ENCODE data around the gene SLC35E4. TPM values are rescaled to one million over a fixed set of nuclear protein-coding genes. Genes with fewer than 3 reads are reported as not detected.
"Not testable (repeated sequence)": the region's sequence is repeated elsewhere in the genome, so short reads cannot be mapped to it uniquely, and the experiment has no call there.

Gene SLC35E4
- total RNA-seq, 4 donors from 2014 or later = 4.6 to 14.2 (median 6.2) TPM

DNA sequence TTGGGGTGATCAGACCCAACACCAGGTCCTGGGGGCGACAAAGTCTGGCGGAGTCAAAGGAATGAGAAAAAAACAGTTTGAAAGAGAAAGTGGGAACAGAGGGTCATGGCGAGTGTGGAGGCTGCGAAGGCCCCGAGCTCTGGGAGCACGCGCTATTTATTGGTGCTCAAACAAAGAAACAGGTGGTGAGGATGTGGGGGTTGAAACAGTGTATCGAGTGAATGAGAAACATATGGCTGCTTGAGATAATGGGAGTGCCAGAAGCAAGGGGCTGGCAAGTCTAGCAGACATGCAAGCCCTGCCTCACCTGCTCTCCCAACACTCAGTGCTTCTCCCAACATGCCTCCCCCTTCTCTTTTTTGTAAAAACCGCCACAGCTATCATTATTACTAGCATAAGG lies 39.9 kb downstream of the SLC35E4 start:
- DNase-seq (ENCODE audit: low spot score) = no peak
- ATAC-seq (ENCODE audit: low FRiP score) = no peak
- TF ChIP-seq, protein P1, sequence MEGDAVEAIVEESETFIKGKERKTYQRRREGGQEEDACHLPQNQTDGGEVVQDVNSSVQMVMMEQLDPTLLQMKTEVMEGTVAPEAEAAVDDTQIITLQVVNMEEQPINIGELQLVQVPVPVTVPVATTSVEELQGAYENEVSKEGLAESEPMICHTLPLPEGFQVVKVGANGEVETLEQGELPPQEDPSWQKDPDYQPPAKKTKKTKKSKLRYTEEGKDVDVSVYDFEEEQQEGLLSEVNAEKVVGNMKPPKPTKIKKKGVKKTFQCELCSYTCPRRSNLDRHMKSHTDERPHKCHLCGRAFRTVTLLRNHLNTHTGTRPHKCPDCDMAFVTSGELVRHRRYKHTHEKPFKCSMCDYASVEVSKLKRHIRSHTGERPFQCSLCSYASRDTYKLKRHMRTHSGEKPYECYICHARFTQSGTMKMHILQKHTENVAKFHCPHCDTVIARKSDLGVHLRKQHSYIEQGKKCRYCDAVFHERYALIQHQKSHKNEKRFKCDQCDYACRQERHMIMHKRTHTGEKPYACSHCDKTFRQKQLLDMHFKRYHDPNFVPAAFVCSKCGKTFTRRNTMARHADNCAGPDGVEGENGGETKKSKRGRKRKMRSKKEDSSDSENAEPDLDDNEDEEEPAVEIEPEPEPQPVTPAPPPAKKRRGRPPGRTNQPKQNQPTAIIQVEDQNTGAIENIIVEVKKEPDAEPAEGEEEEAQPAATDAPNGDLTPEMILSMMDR (IDR thresholded peaks at IDR 0.05) = no peak

- DNase-seq (ENCODE audit: low spot score); ATAC-seq (ENCODE audit: low FRiP score): not testable (repeated sequence)
These were observed 41.0 kb downstream of the SLC35E4 start for GRCh38 chr22:30676565-30676964.

GRCh38 chr22:30679895-30680690 lies 44.5 kb downstream of the SLC35E4 start:
- ATAC-seq (ENCODE audit: low FRiP score); DNase-seq (ENCODE audit: low spot score): not testable (repeated sequence)

- DNase-seq (ENCODE audit: low spot score) (no peak), ATAC-seq (ENCODE audit: low FRiP score) (no peak)
- TF ChIP-seq, protein P1 (IDR thresholded peaks at IDR 0.05) = no peak
These were observed 45.6 kb downstream of the SLC35E4 start for GRCh38 chr22:30680991-30681770.

DNA sequence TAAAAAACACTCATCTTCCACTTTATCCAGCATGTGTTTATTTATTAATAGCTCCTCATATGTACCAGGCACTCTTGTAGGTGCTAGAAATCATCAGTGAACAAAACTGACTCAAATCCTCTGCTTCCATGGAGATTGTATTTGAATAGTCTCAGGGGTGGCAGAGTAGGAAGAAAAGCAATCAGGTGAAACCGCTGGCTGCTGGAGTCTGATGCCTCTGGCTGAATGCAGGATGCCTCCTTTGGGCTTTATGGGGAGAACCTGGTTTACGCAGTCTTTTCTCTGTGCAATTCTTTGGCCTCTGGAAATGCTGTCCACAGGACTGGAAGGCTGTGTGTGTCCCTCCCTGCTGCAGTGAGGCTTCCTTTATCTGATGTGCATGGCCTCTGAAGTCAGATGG lies 46.2 kb downstream of the SLC35E4 start:
- TF ChIP-seq, protein P1 (IDR thresholded peaks at IDR 0.05) = no peak
- DNase-seq (ENCODE audit: low spot score) (no peak), ATAC-seq (ENCODE audit: low FRiP score) (no peak)

- TF ChIP-seq, protein P1 (IDR thresholded peaks at IDR 0.05) = no peak
- ATAC-seq (ENCODE audit: low FRiP score) (no peak), DNase-seq (ENCODE audit: low spot score) (no peak)
These were observed 49.6 kb downstream of the SLC35E4 start for GRCh38 chr22:30685178-30685577.

- TF ChIP-seq, protein P1 (IDR thresholded peaks at IDR 0.05) = no peak
- ATAC-seq (ENCODE audit: low FRiP score) = no peak
- DNase-seq (ENCODE audit: low spot score) = no peak
These were observed 51.8 kb downstream of the SLC35E4 start for GRCh38 chr22:30687358-30687757.

DNA sequence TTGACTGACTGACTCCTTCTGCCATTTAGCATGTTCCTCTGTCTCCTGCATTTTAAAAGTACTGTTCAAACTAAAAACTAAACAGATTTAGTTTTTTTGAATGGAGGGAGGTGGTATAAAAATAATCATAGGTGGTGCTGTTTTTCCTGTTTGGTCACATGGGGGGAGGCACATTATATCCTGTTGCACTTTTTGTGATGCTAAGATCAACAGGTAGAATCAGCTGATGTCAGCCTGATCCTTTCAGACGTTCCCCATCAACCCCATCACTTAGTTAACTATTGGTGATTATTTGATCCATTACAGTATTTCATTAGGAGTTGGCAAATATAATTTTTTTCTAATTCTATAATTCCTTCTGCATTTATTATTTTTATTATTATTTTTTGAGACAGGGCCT lies 54.0 kb downstream of the SLC35E4 start:
- DNase-seq (ENCODE audit: low spot score) (no peak), ATAC-seq (ENCODE audit: low FRiP score) (no peak)
- TF ChIP-seq, protein P1 (IDR thresholded peaks at IDR 0.05) = no peak

Data from omental fat pad (tissue), 4 donors.